Measurements from ENCODE around the gene OR5AC2. TPM values are rescaled to one million over a fixed set of nuclear protein-coding genes. Genes with fewer than 3 reads are reported as not detected.

Gene OR5AC2
- total RNA-seq (2021; ENCODE audit: unreplicated experiment) (not detected), Bru-seq, nascent RNA (not detected), BruChase-seq, experiment 1, labeled RNA remaining after a 2-hour chase (not detected), BruChase-seq, experiment 2, labeled RNA remaining after a 6-hour chase (not detected)
- polyA plus RNA-seq (2012; ENCODE audit: insufficient read length): not detected
- long read RNA-seq: 0 reads

GRCh38 chr3:98086873-98087272 lies at the start of gene OR5AC2:
Gene OR5AC2, plus strand, starts transcription at chr3:98087173. Its CDS starts 0 bp downstream, at chr3:98087173.
- POLR2A ChIA-PET: no interaction called here
- CTCF ChIA-PET: no interaction called here
- TF ChIP-seq CTCF (IDR thresholded peaks at IDR 0.05): no peak
- Histone ChIP-seq H3K27ac (ENCODE audit: low read length) (no peak within 1 kb of the TSS), H3K4me3 (ENCODE audit: low read depth in 2 of 2, low read length in 2 of 2) (no peak within 1 kb of the TSS), H3K9me3 (ENCODE audit: control insufficient read depth, insufficient read depth, low read depth, low read length) (no peaks in the 10 kb centered on the region), H3K36me3 (ENCODE audit: control insufficient read depth, insufficient read depth, low read length) (no peaks in the 10 kb centered on the region), H3K4me1 (ENCODE audit: control insufficient read depth, insufficient read depth, low read length) (no peaks in the 10 kb centered on the region), H3K27me3 (ENCODE audit: control insufficient read depth, insufficient read depth, low read length) (no peaks in the 10 kb centered on the region)
- DNase-seq (ENCODE audit: low read depth, low spot score): no peak
- intact Hi-C loops (cut with micrococcal nuclease; ENCODE audit: unreplicated experiment): no loop called here
- in situ Hi-C loops (cut with HindIII; ENCODE audit: low pct_unique_long_range_greater_than_20kb, low sequenced_read_pairs): no loop called here
- BruUV-seq (replicated peaks): no TSS peak
- no peak for ATAC-seq

GRCh38 chr3:98038286-98038685 lies 48.7 kb upstream of the OR5AC2 start:
- intact Hi-C loops (cut with micrococcal nuclease; ENCODE audit: unreplicated experiment): loop anchor here (2.0 to 5.0 kb wide), 2 partner anchors 151 to 539 kb away; no protein-coding TSS in a partner anchor
- TF ChIP-seq POLR2AphosphoS5 (IDR thresholded peaks at IDR 0.05; ENCODE audit: low read depth, low read length): no peak
- no peak for TF ChIP-seq TCF7L2 (IDR thresholded peaks at IDR 0.05; ENCODE audit: low read depth, low read length)
- TF ChIP-seq SIN3A (IDR thresholded peaks at IDR 0.05; ENCODE audit: borderline replicate concordance, insufficient read depth, low read depth, low read length): no peak
- TF ChIP-seq CTCF (IDR thresholded peaks at IDR 0.05): no peak
- TF ChIP-seq REST (IDR thresholded peaks at IDR 0.05; ENCODE audit: insufficient read depth in 1 of 2, low read depth in 2 of 2, low read length in 1 of 2): no peak
- Histone ChIP-seq H3K36me3 (ENCODE audit: control insufficient read depth, insufficient read depth, low read length) (no peaks in the 10 kb centered on the region), H3K4me3 (ENCODE audit: low read depth in 2 of 2, low read length in 2 of 2) (no peak overlapping the region), H3K9me3 (ENCODE audit: control insufficient read depth, insufficient read depth, low read depth, low read length) (no peaks in the 10 kb centered on the region), H3K4me1 (ENCODE audit: control insufficient read depth, insufficient read depth, low read length) (no peaks in the 10 kb centered on the region), H3K27me3 (ENCODE audit: control insufficient read depth, insufficient read depth, low read length) (peaks cover 32% of the 10 kb centered on the region), H3K27ac (ENCODE audit: low read length) (no peak overlapping the region)
- ATAC-seq: no peak
- in situ Hi-C loops (cut with HindIII; ENCODE audit: low pct_unique_long_range_greater_than_20kb, low sequenced_read_pairs): no loop called here
- CTCF ChIA-PET: interaction anchor here (0.6 kb wide), 1 partner anchor 93 kb away, joined by 3 read pairs; no protein-coding TSS in a partner anchor
- BruUV-seq (replicated peaks): no TSS peak
- no peak for DNase-seq (ENCODE audit: low read depth, low spot score)
- POLR2A ChIA-PET: interaction anchor here (0.6 kb wide), 1 partner anchor 15 kb away, joined by 4 read pairs; no protein-coding TSS in a partner anchor

Measured in Panc1 (cell line).